Embryonic facial prominence (tissue), 1 donor: Measurements from ENCODE around the gene ADGB.

Experiments
- DNase-seq: peaks from one replicate; pipeline ENCODE4 v3.0.0-alpha.2; 2016; ENCODE audit errors: extremely low spot score

Gene ADGB

DNA sequence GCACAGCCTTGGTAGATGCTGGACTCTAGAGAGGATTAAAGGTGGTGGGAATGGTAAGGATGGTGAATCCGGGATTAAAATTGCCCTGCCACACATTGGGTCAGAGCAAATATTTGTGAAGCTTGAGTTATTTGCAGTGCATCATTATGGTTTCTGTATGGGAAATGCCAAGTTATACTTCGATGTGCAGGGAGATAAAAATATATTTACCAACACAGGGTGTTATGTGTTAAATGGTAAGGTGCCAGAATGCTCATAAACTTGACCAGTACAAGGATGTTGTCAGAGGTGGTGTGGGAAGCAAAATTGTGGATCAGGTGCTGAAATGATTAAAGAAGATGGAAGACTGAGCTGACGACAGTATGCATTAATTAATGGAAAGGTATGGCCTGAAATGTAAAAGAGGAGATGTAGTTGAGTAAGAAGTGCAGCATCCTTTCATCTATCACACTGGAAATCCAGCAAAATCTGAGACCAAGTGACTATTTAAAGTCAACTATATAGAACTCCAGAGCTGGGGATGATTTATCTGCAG lies 262.3 kb downstream of the ADGB start:
- DNase-seq = no peak

DNA sequence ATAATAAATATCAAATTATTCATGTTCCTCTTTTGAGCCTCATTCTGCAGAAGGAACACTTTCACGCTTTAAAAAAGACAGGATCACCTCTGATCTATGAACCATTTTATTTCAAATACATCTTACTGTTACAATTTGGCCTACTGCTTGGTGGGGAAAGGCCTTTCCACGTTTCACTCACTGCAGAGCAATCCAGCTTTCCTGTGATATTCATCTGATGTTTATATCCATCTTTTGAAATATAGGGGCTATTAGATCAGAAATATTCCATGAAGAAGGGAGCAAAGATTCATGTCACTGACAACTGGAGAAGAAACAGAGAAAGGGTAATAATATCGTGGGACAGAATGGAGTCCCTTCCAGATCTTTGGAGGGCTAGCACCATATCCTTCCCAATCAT lies 262.9 kb downstream of the ADGB start:
- DNase-seq = no peak

DNA sequence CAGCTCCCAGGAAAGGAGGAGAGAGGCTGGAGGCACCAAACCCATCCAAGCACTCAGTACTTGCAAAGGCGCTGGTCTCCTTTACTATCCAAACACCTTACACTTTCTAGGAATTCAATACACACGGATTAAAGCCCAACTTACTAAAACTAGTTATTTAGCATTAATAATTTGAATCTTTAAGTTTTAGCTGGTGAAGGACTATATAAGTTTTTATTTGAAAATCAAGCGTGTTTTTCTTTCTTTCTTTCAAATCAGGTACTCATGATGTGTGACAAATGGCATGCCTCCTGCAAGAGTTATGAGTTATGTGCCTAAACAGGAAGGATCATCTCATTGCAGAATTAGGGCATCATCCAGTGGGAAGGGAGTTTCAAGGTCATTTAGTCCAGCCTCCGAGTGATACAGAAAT lies 263.7 kb downstream of the ADGB start:
- DNase-seq = no peak

DNA sequence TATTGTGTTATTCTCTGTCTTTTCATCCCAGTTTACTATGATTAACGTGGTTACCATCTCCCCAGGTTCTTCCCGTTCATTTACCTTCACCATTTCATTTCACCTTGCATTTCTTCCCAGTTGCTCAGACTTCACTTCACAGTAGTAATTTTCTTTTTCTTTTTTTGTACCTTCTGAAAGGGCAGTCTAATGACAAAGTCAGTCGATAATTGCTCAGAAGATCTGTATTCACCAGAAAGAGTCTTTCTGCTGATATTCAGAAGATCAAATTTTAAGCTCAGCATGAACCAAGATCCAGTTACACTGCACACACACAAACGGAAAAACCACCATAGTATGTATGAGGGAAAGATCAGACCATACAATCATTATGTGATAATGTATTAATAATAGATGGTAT lies 265.5 kb downstream of the ADGB start:
- no peak for DNase-seq

DNA sequence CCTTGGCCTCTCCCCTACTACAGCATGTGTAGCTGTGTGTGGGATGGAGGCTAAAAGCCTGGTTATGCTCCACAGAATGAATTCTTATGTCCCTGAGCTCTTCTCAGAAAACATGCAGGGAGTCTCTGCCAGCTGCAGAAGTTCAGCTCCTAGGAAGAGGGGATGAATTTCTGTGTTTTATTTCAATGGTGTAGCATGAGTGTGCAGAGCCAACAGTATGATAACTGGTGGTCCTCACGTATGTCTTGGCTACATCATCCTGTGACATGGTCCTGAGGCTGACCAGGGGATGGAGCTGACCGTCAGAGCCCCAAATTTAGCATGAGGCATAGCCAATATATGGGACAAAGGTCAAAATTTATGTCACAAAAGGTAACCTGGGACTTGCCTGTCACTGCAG lies 266.1 kb downstream of the ADGB start:
- DNase-seq = no peak
